SK-N-SH (cell line): ENCODE data around the gene TAPBP. TPM values are rescaled to one million over a fixed set of nuclear protein-coding genes. Genes with fewer than 3 reads are reported as not detected.

ENCODE experiments used
- CTCF ChIA-PET: fragments of 300-600, 350-600 bp; formaldehyde crosslinking; extraction: SDS; loops from one replicate; lab custom pipeline; 2021; lab: Yijun Ruan, JAX
- POLR2A ChIA-PET: fragments of 350-600 bp; sonication (Branson Sonifier 250); formaldehyde crosslinking; extraction: SDS; loops from one replicate; lab custom pipeline; 2020; ENCODE audit warnings: antibody characterized with exemption, inconsistent platforms; lab: Yijun Ruan, JAX
- DNase-seq: peaks from one replicate; pipeline ENCODE4 v3.0.0; 2012
- H2AFZ ChIP-seq: fragments of 200-600 bp; sonication (generic); 2 replicates; pipeline ENCODE4 v1.8.1; 2016; ENCODE audit warnings: antibody characterized with exemption, mild to moderate bottlenecking, low read depth
- H3F3A ChIP-seq: fragments of 200-600 bp; sonication (generic); replicated peaks from 2 replicates; pipeline ENCODE3; 2016; ENCODE audit warnings: antibody characterized with exemption, mild to moderate bottlenecking; ENCODE audit not compliant: insufficient read depth
- H3K27ac ChIP-seq, 2 experiments: fragments of 200-500 bp in 1 of 2; fragments of 200-600 bp in 1 of 2; sonication (Bioruptor generic) in 1 of 2; sonication (generic), shearing (Covaris generic) in 1 of 2; 2 replicates each; pipeline versions ENCODE4 v1.5.1 to v1.6.1; 2014 to 2016; ENCODE audit warnings: low read depth in 2 of 2, inconsistent platforms in 1 of 2, low read length in 1 of 2, mild to moderate bottlenecking in 1 of 2, mixed read lengths in 1 of 2
- H3K27me3 ChIP-seq: fragments of 200-600 bp; sonication (generic), shearing (Covaris generic); 2 replicates; pipeline ENCODE4 v1.6.1; 2016; ENCODE audit warnings: mixed run types; ENCODE audit not compliant: insufficient read depth
- H3K36me3 ChIP-seq, 2 experiments: fragments of 200-500 bp in 1 of 2; fragments of 200-600 bp in 1 of 2; sonication (Bioruptor generic) in 1 of 2; sonication (generic) in 1 of 2; replicated peaks in 1 of 2; 2 replicates each; pipeline versions ENCODE3 to v1.5.1; 2014 to 2016; ENCODE audit warnings: low read length in 1 of 2, mild to moderate bottlenecking in 1 of 2; ENCODE audit not compliant: insufficient read depth in 2 of 2, control insufficient read depth in 1 of 2
- H3K4me1 ChIP-seq, 2 experiments: fragments of 200-500 bp in 1 of 2; fragments of 200-600 bp in 1 of 2; sonication (Bioruptor generic) in 1 of 2; sonication (generic), shearing (Covaris generic) in 1 of 2; 2 replicates each; pipeline versions ENCODE4 v1.5.1 to v1.6.1; 2014 to 2016; ENCODE audit warnings: low read depth in 1 of 2, low read length in 1 of 2, mixed run types in 1 of 2; ENCODE audit not compliant: insufficient read depth in 2 of 2, control insufficient read depth in 1 of 2
- H3K4me2 ChIP-seq: fragments of 200-600 bp; sonication (generic), shearing (Covaris generic); 2 replicates; pipeline ENCODE4 v1.6.1; 2017; ENCODE audit warnings: mixed run types
- H3K4me3 ChIP-seq, 2 experiments: fragments of 200-500 bp in 1 of 2; fragments of 200-600 bp in 1 of 2; sonication (Bioruptor generic) in 1 of 2; sonication (generic), shearing (Covaris generic) in 1 of 2; 2 replicates each; pipeline versions ENCODE4 v1.5.1 to v1.8.1; 2014 to 2016; ENCODE audit warnings: low read depth in 2 of 2, inconsistent platforms in 1 of 2, low read length in 1 of 2, mild to moderate bottlenecking in 1 of 2, mixed read lengths in 1 of 2, moderate library complexity in 1 of 2
- H3K79me2 ChIP-seq: fragments of 200-600 bp; sonication (generic); 2 replicates; pipeline ENCODE4 v1.8.1; 2017; ENCODE audit warnings: mild to moderate bottlenecking; ENCODE audit not compliant: insufficient read depth
- H3K9ac ChIP-seq: fragments of 200-600 bp; sonication (generic); 2 replicates; pipeline ENCODE4 v1.6.1; 2017; ENCODE audit warnings: mixed run types
- H3K9me2 ChIP-seq: fragments of 200-600 bp; sonication (generic); 2 replicates; pipeline ENCODE4 v1.6.1; 2017; ENCODE audit warnings: mixed run types
- H3K9me3 ChIP-seq: fragments of 200-600 bp; sonication (generic); 2 replicates; pipeline ENCODE4 v1.6.1; 2017; ENCODE audit warnings: mixed run types, mild to moderate bottlenecking, moderate library complexity
- H4K20me1 ChIP-seq: fragments of 200-600 bp; sonication (generic); 2 replicates; pipeline ENCODE4 v1.6.1; 2017; ENCODE audit warnings: mild to moderate bottlenecking, mixed run types; ENCODE audit not compliant: insufficient read depth
- FOXJ3 ChIP-seq: sonication (generic); formaldehyde crosslinking; IDR thresholded peaks from 2 replicates; pipeline ENCODE4 v1.5.1; 2020; ENCODE audit warnings: mild to moderate bottlenecking, missing genetic modification reagents
- GABPA ChIP-seq: IDR thresholded peaks from 2 replicates; pipeline ENCODE4 v1.4.0; 2012; ENCODE audit warnings: low read depth, mild to moderate bottlenecking
- POLR2AphosphoS5 ChIP-seq: IDR thresholded peaks from 2 replicates; pipeline ENCODE4 v1.6.1; 2012; ENCODE audit warnings: low read depth, low read length
- RAD21 ChIP-seq: IDR thresholded peaks from 2 replicates; pipeline ENCODE4 v1.6.1; 2012; ENCODE audit warnings: mild to moderate bottlenecking, low read length
- RCOR1 ChIP-seq: fragments of 150-350 bp; IDR thresholded peaks from 2 replicates; pipeline ENCODE4 v1.6.1; 2017; ENCODE audit warnings: antibody characterized with exemption, low read length
- WGBS: methylation state at CpG from one replicate; pipeline ENCODE4 v1.1.6; 2017; ENCODE audit warnings: low lambda C conversion rate; 5-methylcytosine and 5-hydroxymethylcytosine counted together
- polyA plus RNA-seq, 3 experiments: library from polyadenylated mRNA; depleted of rRNA; stranded (reverse); fragments of >200 nt; gene quantifications; 2 replicates each; pipeline ENCODE4 v1.2.3, GENCODE V29; 2012
- TF ChIP-seq, protein P1 (sequence below): IDR thresholded peaks from 2 replicates; pipeline ENCODE4 v1.4.0; 2012; ENCODE audit warnings: low read depth, borderline replicate concordance
- TF ChIP-seq, protein P2 (sequence below): IDR thresholded peaks from 2 replicates; pipeline ENCODE4 v1.4.0; 2012; ENCODE audit warnings: low read depth
- TF ChIP-seq, protein P3 (sequence below): IDR thresholded peaks from 2 replicates; pipeline ENCODE4 v1.6.1; 2012; ENCODE audit warnings: mild to moderate bottlenecking, low read depth, low read length, moderate library complexity
- TF ChIP-seq, protein P4 (sequence below): fragments of 150-350 bp; IDR thresholded peaks from 2 replicates; pipeline ENCODE4 v1.6.1; 2016; ENCODE audit warnings: mild to moderate bottlenecking, low read depth, low read length

TAPBP gene
- polyA plus RNA-seq, 1 of the 3 experiments (the other 2 are of a cell fraction), result 44.5 TPM

DNA sequence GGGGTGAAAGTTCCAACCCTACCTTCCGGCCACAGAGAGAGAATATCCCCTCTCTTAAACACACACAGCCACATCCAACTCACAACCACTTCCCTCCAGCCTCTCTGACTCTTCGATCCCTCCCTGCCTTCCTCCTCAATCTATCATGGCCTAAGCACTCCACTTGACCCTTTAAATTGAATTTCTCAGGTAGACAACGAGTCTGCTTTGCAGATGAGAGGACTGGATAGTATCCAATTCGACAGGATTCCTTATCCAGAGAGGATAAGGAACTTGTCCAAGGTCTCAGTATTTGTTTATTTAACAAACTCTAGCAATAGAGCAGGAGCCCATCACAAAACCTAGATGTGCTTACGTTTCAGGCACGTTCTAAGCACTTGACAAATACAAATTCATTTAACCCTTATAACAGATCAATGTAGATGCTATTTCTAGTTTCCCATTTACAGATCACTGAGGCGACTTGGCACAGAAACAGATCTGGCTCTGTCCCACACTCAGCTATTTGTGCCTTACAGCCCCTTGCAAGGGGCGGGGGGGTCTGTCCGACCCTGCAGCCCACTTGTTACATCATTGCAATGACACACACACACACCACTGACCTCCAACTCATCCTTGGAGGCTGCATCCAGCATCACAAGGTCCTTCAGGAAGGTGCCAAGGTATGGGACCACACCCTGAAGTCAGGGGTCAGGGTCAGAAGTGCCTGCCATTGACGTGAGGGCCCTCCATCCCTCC is 19.6 kb downstream of the TAPBP start:
- POLR2A ChIA-PET, result no interaction called here
- H3F3A ChIP-seq, result peaks cover 3% of the 10 kb centered on the region
- peak overlapping the region in 1 of 2 experiments; percentile 34; a peak in 1 of 4 replicates for H3K27ac ChIP-seq
- H2AFZ ChIP-seq, result no peak overlapping the region
- H3K4me3 ChIP-seq, result no peak overlapping the region
- TF ChIP-seq RCOR1 (no peak), FOXJ3 (CRISPR knock-in tag) (no peak), RAD21 (no peak), POLR2AphosphoS5 (no peak), GABPA (no peak)
- TF ChIP-seq, protein P1, sequence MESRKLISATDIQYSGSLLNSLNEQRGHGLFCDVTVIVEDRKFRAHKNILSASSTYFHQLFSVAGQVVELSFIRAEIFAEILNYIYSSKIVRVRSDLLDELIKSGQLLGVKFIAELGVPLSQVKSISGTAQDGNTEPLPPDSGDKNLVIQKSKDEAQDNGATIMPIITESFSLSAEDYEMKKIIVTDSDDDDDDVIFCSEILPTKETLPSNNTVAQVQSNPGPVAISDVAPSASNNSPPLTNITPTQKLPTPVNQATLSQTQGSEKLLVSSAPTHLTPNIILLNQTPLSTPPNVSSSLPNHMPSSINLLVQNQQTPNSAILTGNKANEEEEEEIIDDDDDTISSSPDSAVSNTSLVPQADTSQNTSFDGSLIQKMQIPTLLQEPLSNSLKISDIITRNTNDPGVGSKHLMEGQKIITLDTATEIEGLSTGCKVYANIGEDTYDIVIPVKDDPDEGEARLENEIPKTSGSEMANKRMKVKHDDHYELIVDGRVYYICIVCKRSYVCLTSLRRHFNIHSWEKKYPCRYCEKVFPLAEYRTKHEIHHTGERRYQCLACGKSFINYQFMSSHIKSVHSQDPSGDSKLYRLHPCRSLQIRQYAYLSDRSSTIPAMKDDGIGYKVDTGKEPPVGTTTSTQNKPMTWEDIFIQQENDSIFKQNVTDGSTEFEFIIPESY, result no peak
- TF ChIP-seq, protein P2, sequence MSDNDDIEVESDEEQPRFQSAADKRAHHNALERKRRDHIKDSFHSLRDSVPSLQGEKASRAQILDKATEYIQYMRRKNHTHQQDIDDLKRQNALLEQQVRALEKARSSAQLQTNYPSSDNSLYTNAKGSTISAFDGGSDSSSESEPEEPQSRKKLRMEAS, result no peak
- TF ChIP-seq, protein P3, sequence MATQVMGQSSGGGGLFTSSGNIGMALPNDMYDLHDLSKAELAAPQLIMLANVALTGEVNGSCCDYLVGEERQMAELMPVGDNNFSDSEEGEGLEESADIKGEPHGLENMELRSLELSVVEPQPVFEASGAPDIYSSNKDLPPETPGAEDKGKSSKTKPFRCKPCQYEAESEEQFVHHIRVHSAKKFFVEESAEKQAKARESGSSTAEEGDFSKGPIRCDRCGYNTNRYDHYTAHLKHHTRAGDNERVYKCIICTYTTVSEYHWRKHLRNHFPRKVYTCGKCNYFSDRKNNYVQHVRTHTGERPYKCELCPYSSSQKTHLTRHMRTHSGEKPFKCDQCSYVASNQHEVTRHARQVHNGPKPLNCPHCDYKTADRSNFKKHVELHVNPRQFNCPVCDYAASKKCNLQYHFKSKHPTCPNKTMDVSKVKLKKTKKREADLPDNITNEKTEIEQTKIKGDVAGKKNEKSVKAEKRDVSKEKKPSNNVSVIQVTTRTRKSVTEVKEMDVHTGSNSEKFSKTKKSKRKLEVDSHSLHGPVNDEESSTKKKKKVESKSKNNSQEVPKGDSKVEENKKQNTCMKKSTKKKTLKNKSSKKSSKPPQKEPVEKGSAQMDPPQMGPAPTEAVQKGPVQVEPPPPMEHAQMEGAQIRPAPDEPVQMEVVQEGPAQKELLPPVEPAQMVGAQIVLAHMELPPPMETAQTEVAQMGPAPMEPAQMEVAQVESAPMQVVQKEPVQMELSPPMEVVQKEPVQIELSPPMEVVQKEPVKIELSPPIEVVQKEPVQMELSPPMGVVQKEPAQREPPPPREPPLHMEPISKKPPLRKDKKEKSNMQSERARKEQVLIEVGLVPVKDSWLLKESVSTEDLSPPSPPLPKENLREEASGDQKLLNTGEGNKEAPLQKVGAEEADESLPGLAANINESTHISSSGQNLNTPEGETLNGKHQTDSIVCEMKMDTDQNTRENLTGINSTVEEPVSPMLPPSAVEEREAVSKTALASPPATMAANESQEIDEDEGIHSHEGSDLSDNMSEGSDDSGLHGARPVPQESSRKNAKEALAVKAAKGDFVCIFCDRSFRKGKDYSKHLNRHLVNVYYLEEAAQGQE, result no peak
- TF ChIP-seq, protein P4, sequence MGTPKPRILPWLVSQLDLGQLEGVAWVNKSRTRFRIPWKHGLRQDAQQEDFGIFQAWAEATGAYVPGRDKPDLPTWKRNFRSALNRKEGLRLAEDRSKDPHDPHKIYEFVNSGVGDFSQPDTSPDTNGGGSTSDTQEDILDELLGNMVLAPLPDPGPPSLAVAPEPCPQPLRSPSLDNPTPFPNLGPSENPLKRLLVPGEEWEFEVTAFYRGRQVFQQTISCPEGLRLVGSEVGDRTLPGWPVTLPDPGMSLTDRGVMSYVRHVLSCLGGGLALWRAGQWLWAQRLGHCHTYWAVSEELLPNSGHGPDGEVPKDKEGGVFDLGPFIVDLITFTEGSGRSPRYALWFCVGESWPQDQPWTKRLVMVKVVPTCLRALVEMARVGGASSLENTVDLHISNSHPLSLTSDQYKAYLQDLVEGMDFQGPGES, result no peak
- H3K9me2 ChIP-seq, result no peaks in the 10 kb centered on the region
- peaks cover 5 to 24% of the 10 kb centered on the region in 2 experiments; a peak in 3 of 4 replicates for H3K4me1 ChIP-seq
- H3K9me3 ChIP-seq, result no peaks in the 10 kb centered on the region
- H3K27me3 ChIP-seq, result no peaks in the 10 kb centered on the region
- 63% methylated on average over 9 of the region's 10 CpGs for WGBS
- DNase-seq, result no peak
- CTCF ChIA-PET, result interaction anchor here (3.9 kb wide), 1 partner anchor 17 kb away, joined by 19 read pairs; the partner anchor contains the start of gene B3GALT4
- no peak overlapping the region for H3K9ac ChIP-seq
- H3K79me2 ChIP-seq, result peaks cover 38% of the 10 kb centered on the region
- peaks cover 17 to 52% of the 10 kb centered on the region in 2 experiments for H3K36me3 ChIP-seq
- H3K4me2 ChIP-seq, result no peak overlapping the region
- H4K20me1 ChIP-seq, result no peaks in the 10 kb centered on the region
